HUES64 (cell line): ENCODE results near the gene HDAC7.

Experiments used
- H3K27ac ChIP-seq: 2 replicates; pipeline ENCODE4 v1.7.0; 2013; ENCODE audit warnings: low read depth, low read length, inconsistent platforms
- H3K27me3 ChIP-seq: 2 replicates; pipeline ENCODE4 v1.6.1; 2013; ENCODE audit warnings: mild to moderate bottlenecking, low read length; ENCODE audit not compliant: insufficient read depth
- H3K36me3 ChIP-seq: 2 replicates; pipeline ENCODE4 v1.6.1; 2013; ENCODE audit warnings: mild to moderate bottlenecking, low read length; ENCODE audit not compliant: insufficient read depth
- H3K4me1 ChIP-seq: 2 replicates; pipeline ENCODE4 v1.6.1; 2013; ENCODE audit warnings: mild to moderate bottlenecking, low read length, moderate library complexity; ENCODE audit not compliant: insufficient read depth
- H3K4me3 ChIP-seq: 2 replicates; pipeline ENCODE4 v1.5.1; 2013; ENCODE audit warnings: mild to moderate bottlenecking, low read length, moderate library complexity
- H3K9ac ChIP-seq: 2 replicates; pipeline ENCODE4 v1.6.1; 2013; ENCODE audit warnings: mild to moderate bottlenecking, low read depth, low read length
- H3K9me3 ChIP-seq: 2 replicates; pipeline ENCODE4 v1.6.1; 2013; ENCODE audit warnings: low read depth, low read length; ENCODE audit not compliant: insufficient read depth
- WGBS: fragments of 150-250, 120-280 bp; methylation state at CpG from one replicate; pipeline ENCODE4 v1.1.7; 2013; ENCODE audit warnings: missing lambda C conversion rate; 5-methylcytosine and 5-hydroxymethylcytosine counted together

The HDAC7 gene

GRCh38 chr12:47747126-47747525 lies 72.6 kb downstream of the HDAC7 start:
- no peak overlapping the region for H3K4me3 ChIP-seq
- H3K9me3 ChIP-seq, result no peaks in the 10 kb centered on the region
- H3K27ac ChIP-seq, result no peak overlapping the region
- no peaks in the 10 kb centered on the region for H3K27me3 ChIP-seq
- WGBS, result 88% methylated on average over 4 of the region's 4 CpGs
- no peak overlapping the region for H3K9ac ChIP-seq
- no peaks in the 10 kb centered on the region for H3K36me3 ChIP-seq
- no peaks in the 10 kb centered on the region for H3K4me1 ChIP-seq

- no peak overlapping the region for H3K9ac ChIP-seq
- no peak overlapping the region for H3K4me3 ChIP-seq
- no peaks in the 10 kb centered on the region for H3K27me3 ChIP-seq
- no peak overlapping the region for H3K27ac ChIP-seq
- no peaks in the 10 kb centered on the region for H3K9me3 ChIP-seq
- H3K4me1 ChIP-seq, result no peaks in the 10 kb centered on the region
- 89% methylated on average over 7 of the region's 7 CpGs for WGBS
- no peaks in the 10 kb centered on the region for H3K36me3 ChIP-seq
Measured at GRCh38 chr12:47746523-47746922, 73.2 kb downstream of the HDAC7 start.

- 87% methylated on average over 5 of the region's 5 CpGs for WGBS
- no peaks in the 10 kb centered on the region for H3K27me3 ChIP-seq
- H3K27ac ChIP-seq, result no peak overlapping the region
- H3K9ac ChIP-seq, result no peak overlapping the region
- no peaks in the 10 kb centered on the region for H3K4me1 ChIP-seq
- H3K4me3 ChIP-seq, result no peak overlapping the region
- H3K9me3 ChIP-seq, result no peaks in the 10 kb centered on the region
- no peaks in the 10 kb centered on the region for H3K36me3 ChIP-seq
Measured at GRCh38 chr12:47746073-47746472, 73.6 kb downstream of the HDAC7 start.

DNA sequence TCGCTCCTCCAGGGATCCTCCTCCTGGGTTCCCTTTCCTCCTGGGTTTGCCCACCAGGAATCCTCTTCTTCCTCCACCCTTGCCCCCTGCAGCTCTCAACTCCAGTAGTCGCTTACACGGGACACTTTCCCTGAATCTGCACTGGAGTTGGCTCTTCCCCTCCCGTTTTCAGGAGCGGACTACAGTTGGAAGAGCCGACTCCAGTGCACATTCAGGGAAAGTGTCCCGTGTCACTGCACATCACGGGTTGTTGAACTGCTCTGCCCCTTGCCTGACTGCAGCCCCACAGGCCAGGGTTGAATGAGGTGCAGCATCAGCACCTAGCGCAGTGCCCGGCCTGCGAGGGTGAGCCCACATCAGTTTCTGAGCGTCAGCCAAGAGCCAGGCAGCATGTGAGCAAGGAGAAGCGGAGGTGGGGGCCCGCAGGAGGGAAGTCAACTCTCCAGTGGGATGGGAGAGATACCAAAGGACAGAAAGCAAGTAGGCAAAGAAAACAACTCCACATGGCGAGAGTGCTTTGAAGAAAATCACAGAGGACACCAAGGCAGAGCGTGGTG lies 74.1 kb downstream of the HDAC7 start:
- Histone ChIP-seq H3K9me3 (no peaks in the 10 kb centered on the region), H3K9ac (no peak overlapping the region), H3K27ac (no peak overlapping the region), H3K36me3 (no peaks in the 10 kb centered on the region), H3K4me3 (no peak overlapping the region), H3K4me1 (no peaks in the 10 kb centered on the region), H3K27me3 (no peaks in the 10 kb centered on the region)
- 92% methylated on average over 16 of the region's 16 CpGs for WGBS

DNA sequence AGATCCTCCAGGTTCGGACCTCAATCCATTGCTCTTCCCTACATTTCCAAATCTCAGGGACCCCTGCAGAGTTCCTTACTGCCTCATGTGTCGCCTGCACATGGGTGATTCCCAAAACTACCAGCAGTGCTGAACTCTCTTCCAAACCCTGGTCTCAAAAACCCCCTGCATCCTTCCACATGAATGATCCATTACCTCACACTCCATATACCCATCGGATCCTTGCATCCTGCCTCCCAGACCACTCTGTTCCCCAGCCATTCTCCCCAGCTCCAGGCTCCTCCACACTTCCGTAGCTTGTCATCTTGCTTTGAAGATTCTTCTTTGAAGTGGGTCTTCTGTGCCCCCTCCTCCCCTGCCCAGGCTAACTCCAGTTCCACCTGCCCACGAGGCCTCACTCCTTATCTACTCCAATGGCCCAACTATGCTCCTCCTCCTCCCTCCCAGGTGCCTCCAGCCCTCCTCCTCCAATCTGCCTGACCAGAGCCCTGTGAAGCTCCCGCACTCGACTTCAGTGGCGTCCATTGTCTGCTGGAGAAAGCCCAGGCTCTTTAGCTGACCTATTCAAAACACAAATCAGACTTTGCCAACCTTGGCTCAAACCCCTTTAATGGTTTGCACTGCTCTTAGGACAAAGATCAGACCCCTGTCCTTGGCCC lies 74.8 kb downstream of the HDAC7 start:
- H3K9ac ChIP-seq, result no peak overlapping the region
- H3K36me3 ChIP-seq, result no peaks in the 10 kb centered on the region
- H3K27me3 ChIP-seq, result no peaks in the 10 kb centered on the region
- H3K4me1 ChIP-seq, result no peaks in the 10 kb centered on the region
- no peak overlapping the region for H3K4me3 ChIP-seq
- no peaks in the 10 kb centered on the region for H3K9me3 ChIP-seq
- H3K27ac ChIP-seq, result no peak overlapping the region
- 83% methylated on average over 8 of the region's 8 CpGs for WGBS

GRCh38 chr12:47744005-47744651 lies 75.6 kb downstream of the HDAC7 start:
- Histone ChIP-seq H3K9me3 (no peaks in the 10 kb centered on the region), H3K27me3 (no peaks in the 10 kb centered on the region), H3K4me1 (no peaks in the 10 kb centered on the region), H3K9ac (no peak overlapping the region), H3K36me3 (no peaks in the 10 kb centered on the region), H3K27ac (no peak overlapping the region), H3K4me3 (no peak overlapping the region)
- whole genome bisulfite sequencing, result 37% methylated on average over 9 of the region's 10 CpGs

- Histone ChIP-seq H3K36me3 (no peaks in the 10 kb centered on the region), H3K4me1 (no peaks in the 10 kb centered on the region), H3K27ac (no peak overlapping the region), H3K9me3 (no peaks in the 10 kb centered on the region), H3K27me3 (no peaks in the 10 kb centered on the region), H3K9ac (no peak overlapping the region), H3K4me3 (no peak overlapping the region)
- WGBS, result 89% methylated on average over 9 of the region's 9 CpGs
Measured at GRCh38 chr12:47743311-47743860, 76.3 kb downstream of the HDAC7 start.

GRCh38 chr12:47742253-47742825 lies 77.4 kb downstream of the HDAC7 start:
- H3K36me3 ChIP-seq, result no peaks in the 10 kb centered on the region
- H3K27me3 ChIP-seq, result no peaks in the 10 kb centered on the region
- no peaks in the 10 kb centered on the region for H3K4me1 ChIP-seq
- H3K4me3 ChIP-seq, result no peak overlapping the region
- no peak overlapping the region for H3K27ac ChIP-seq
- H3K9ac ChIP-seq, result no peak overlapping the region
- no peaks in the 10 kb centered on the region for H3K9me3 ChIP-seq
- WGBS, result 76% methylated on average over 7 of the region's 7 CpGs

GRCh38 chr12:47741340-47741703 lies 78.4 kb downstream of the HDAC7 start:
- H3K4me1 ChIP-seq, result peaks cover 3% of the 10 kb centered on the region; the same call in 1 of the 2 replicates
- WGBS, result 70% methylated on average over 4 of the region's 4 CpGs
- H3K27ac ChIP-seq, result no peak overlapping the region
- no peaks in the 10 kb centered on the region for H3K36me3 ChIP-seq
- H3K9me3 ChIP-seq, result no peaks in the 10 kb centered on the region
- no peak overlapping the region for H3K4me3 ChIP-seq
- no peaks in the 10 kb centered on the region for H3K27me3 ChIP-seq
- no peak overlapping the region for H3K9ac ChIP-seq

DNA sequence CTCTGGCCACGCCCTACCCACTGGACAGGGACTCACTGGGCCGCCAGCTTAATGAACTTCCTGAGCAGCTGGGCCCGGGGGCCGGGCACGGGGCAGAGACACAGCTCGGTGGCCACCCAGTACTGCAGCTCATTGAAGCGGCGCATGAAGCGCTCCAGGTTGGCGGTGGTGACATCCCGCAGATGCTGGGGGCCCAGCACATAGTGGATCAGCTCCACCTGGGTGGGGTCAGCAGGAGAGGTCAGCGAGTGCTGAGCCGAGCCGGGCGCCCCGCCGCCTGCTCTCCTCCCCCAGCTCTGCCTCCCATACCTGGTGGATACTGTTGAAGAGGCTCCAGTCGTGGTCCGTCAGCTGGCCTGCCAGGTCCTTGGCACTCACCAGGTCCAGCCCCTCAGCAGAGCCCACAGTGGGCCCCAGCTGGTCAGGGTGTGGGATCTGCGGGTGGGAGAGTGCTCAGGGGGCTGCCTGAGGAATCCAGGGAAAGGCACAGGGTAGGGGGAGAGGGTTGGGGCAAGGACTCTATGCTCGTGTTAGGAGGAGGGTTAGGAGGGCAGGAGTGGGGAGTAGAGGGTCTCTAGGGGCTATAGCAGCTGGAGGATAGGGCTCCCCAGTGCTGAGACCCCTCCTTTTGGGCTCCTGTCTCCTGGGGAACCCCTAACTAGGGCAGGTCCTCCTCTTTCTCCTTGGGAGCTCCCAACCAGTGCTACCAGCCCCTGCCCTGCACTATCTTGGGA lies 78.9 kb downstream of the HDAC7 start:
- H3K9ac ChIP-seq, result no peak overlapping the region
- 88% methylated on average over 21 of the region's 21 CpGs for WGBS
- peaks cover 3% of the 10 kb centered on the region; the same call in 1 of the 2 replicates for H3K4me1 ChIP-seq

GRCh38 chr12:47739979-47740378 lies 79.7 kb downstream of the HDAC7 start:
- H3K4me1 ChIP-seq, result peaks cover 9% of the 10 kb centered on the region
- no peak overlapping the region for H3K27ac ChIP-seq
- WGBS, result 78% methylated on average over 12 of the region's 12 CpGs
- no peaks in the 10 kb centered on the region for H3K9me3 ChIP-seq
- H3K27me3 ChIP-seq, result no peaks in the 10 kb centered on the region
- H3K36me3 ChIP-seq, result no peaks in the 10 kb centered on the region
- no peak overlapping the region for H3K4me3 ChIP-seq
- H3K9ac ChIP-seq, result no peak overlapping the region

More for the DNA sequence above, 78.9 kb downstream of the HDAC7 start:
- H3K9me3 ChIP-seq, result no peaks in the 10 kb centered on the region
- no peaks in the 10 kb centered on the region for H3K36me3 ChIP-seq
- H3K27ac ChIP-seq, result no peak overlapping the region
- no peaks in the 10 kb centered on the region for H3K27me3 ChIP-seq
- no peak overlapping the region for H3K4me3 ChIP-seq
